Stimulated activated memory B cell treated with anti-CD40 and anti-IgM and Interleukin-4, amounts not matched to agents 10 μg/mL and 1 μg/mL and 100 μg/mL, for 72 hours (primary cell): ENCODE results near the gene VPS33A.
A peak's percentile ranks its signal among the peaks of the same experiment; 100 is the strongest.

Experiments
- ATAC-seq: fragments of 150-1000 bp; cut with Tn5 transposase; 2 replicates; pipeline ENCODE4 v1.10.0; 2021
- H3K27ac Mint-ChIP-seq: one replicate; pipeline ENCODE4 v1.8.0; 2022; ENCODE audit warnings: mild to moderate bottlenecking, mixed read lengths
- H3K27me3 Mint-ChIP-seq: one replicate; pipeline ENCODE4 v1.8.0; 2022; ENCODE audit warnings: mixed read lengths
- H3K36me3 Mint-ChIP-seq: one replicate; pipeline ENCODE4 v1.8.0; 2022; ENCODE audit warnings: mixed read lengths
- H3K4me1 Mint-ChIP-seq: one replicate; pipeline ENCODE4 v1.8.0; 2022; ENCODE audit warnings: mixed read lengths
- H3K4me3 Mint-ChIP-seq: one replicate; pipeline ENCODE4 v1.8.0; 2022; ENCODE audit warnings: mild to moderate bottlenecking, moderate library complexity, mixed read lengths
- H3K9me3 Mint-ChIP-seq: one replicate; pipeline ENCODE4 v1.8.0; 2022; ENCODE audit warnings: mixed read lengths

VPS33A gene

DNA sequence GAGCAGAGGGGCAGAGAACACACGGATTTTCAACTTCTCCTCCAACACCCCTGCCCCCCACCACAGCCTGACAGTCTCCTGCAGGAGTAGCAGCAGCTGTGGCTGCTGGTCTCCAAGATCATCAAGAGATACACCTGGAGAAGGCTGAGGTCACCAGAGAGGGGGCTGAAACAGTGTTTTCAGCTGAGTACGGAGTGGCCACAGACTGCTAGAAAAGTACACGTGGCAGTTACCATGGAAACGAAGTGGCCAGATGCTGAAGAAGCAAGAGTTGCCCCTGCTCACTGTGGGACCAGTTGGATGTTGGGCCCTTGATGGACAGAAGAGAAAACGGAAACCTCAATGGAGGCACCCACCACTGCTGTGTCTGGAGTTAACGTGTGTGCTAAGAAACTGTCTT is 35.5 kb downstream of the VPS33A start:
- no peak for ATAC-seq
- Mint-ChIP-seq H3K4me1 (peaks cover 12% of the 10 kb centered on the region), H3K27me3 (no peaks in the 10 kb centered on the region), H3K36me3 (peaks cover 47% of the 10 kb centered on the region), H3K4me3 (no peak overlapping the region), H3K9me3 (no peaks in the 10 kb centered on the region), H3K27ac (no peak overlapping the region)

GRCh38 chr12:122228092-122228491 is 38.2 kb downstream of the VPS33A start:
- Mint-ChIP-seq H3K36me3 (peaks cover 45% of the 10 kb centered on the region), H3K27ac (no peak overlapping the region), H3K27me3 (no peaks in the 10 kb centered on the region), H3K9me3 (no peaks in the 10 kb centered on the region), H3K4me1 (peaks cover 28% of the 10 kb centered on the region), H3K4me3 (no peak overlapping the region)
- ATAC-seq, result no peak

DNA sequence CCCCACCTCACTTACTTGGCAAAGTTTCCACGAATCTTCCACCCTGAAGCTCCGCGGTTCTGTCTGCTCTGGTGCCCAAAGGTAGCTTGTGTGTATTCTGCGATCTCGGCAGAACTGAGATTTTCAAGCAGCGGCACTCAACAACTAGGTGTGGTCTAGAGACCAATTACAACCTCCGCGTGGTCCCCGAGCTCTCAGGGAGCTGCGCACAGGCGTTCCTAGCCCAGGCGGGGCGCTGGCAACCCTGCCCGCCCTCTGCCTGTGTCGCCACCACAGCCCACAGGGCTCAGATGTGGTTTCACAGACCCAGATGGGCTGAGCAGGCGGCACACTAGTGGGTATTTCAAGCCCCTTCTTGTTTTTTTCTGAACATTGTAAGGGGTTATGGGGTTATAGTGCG is 39.0 kb downstream of the VPS33A start:
- Mint-ChIP-seq H3K36me3 (peaks cover 46% of the 10 kb centered on the region), H3K4me1 (peaks cover 32% of the 10 kb centered on the region), H3K9me3 (no peaks in the 10 kb centered on the region), H3K4me3 (peak overlapping the region; percentile 67), H3K27me3 (no peaks in the 10 kb centered on the region), H3K27ac (no peak overlapping the region)
- no peak for ATAC-seq

DNA sequence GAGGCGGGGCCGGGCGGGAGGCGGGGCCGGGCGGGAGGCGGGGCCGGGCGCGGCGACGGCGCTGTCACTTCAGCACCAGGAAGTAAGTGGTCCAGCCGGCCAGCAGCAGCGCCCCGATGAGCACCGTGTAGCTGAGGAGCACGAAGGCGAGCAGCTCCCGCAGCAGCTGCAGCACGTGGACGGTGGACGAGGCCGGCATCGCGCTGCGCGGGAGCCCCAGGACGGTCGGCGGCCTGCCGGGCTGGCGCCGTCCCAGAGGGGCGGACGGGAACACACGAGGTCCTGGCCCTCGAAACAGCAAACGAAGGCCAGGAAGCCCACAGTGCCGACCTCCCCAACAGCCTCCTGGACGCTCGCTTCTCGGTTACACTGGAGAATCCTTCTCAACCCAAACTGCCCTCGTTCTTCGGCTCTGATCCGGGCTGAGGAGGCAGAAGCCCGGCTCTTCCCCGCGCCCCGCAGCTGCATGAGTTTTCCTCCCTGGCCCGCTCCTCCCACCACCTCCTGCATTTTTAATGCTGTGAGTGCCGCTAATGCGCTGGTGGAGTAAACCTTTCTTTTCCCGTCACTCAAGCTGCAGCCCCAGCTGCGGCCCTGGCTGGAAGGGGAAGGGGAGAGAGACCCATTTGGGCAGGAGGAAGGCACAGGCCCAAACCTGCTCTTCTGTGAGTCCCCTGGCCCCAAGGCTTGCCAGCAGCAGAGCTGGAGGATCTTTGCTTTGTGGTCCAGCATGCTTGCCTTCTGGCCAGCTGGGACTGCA is 39.7 kb downstream of the VPS33A start:
- no peak for ATAC-seq
- peak overlapping the region; percentile 95 for H3K27ac Mint-ChIP-seq
- peak overlapping the region; percentile 89 for H3K4me3 Mint-ChIP-seq
- H3K4me1 Mint-ChIP-seq, result peaks cover 37% of the 10 kb centered on the region
- H3K36me3 Mint-ChIP-seq, result peaks cover 46% of the 10 kb centered on the region
- H3K9me3 Mint-ChIP-seq, result no peaks in the 10 kb centered on the region
- H3K27me3 Mint-ChIP-seq, result no peaks in the 10 kb centered on the region

- no peaks in the 10 kb centered on the region for H3K27me3 Mint-ChIP-seq
- H3K36me3 Mint-ChIP-seq, result peaks cover 46% of the 10 kb centered on the region
- H3K27ac Mint-ChIP-seq, result peak within 1 kb of the TSS; percentile 95
- no peaks in the 10 kb centered on the region for H3K9me3 Mint-ChIP-seq
- H3K4me3 Mint-ChIP-seq, result peak within 1 kb of the TSS; percentile 89
- ATAC-seq, result peak; percentile 98
- peaks cover 44% of the 10 kb centered on the region for H3K4me1 Mint-ChIP-seq
These were observed 40.5 kb downstream of the VPS33A start, which contains the start of gene DIABLO for GRCh38 chr12:122225683-122226365. Gene DIABLO (minus strand): TSS chr12:122226052. CDS start chr12:122226014, 38 bp downstream.

GRCh38 chr12:122216445-122216844 is 49.8 kb downstream of the VPS33A start:
- Mint-ChIP-seq H3K27me3 (no peaks in the 10 kb centered on the region), H3K4me1 (peaks cover 12% of the 10 kb centered on the region), H3K36me3 (peaks cover 58% of the 10 kb centered on the region), H3K4me3 (no peak overlapping the region), H3K27ac (no peak overlapping the region), H3K9me3 (no peaks in the 10 kb centered on the region)
- ATAC-seq, result no peak

GRCh38 chr12:122215771-122216170 is 50.5 kb downstream of the VPS33A start:
- H3K27me3 Mint-ChIP-seq, result no peaks in the 10 kb centered on the region
- H3K4me1 Mint-ChIP-seq, result peaks cover 6% of the 10 kb centered on the region
- ATAC-seq, result no peak
- peaks cover 57% of the 10 kb centered on the region for H3K36me3 Mint-ChIP-seq
- no peak overlapping the region for H3K27ac Mint-ChIP-seq
- H3K4me3 Mint-ChIP-seq, result no peak overlapping the region
- no peaks in the 10 kb centered on the region for H3K9me3 Mint-ChIP-seq

DNA sequence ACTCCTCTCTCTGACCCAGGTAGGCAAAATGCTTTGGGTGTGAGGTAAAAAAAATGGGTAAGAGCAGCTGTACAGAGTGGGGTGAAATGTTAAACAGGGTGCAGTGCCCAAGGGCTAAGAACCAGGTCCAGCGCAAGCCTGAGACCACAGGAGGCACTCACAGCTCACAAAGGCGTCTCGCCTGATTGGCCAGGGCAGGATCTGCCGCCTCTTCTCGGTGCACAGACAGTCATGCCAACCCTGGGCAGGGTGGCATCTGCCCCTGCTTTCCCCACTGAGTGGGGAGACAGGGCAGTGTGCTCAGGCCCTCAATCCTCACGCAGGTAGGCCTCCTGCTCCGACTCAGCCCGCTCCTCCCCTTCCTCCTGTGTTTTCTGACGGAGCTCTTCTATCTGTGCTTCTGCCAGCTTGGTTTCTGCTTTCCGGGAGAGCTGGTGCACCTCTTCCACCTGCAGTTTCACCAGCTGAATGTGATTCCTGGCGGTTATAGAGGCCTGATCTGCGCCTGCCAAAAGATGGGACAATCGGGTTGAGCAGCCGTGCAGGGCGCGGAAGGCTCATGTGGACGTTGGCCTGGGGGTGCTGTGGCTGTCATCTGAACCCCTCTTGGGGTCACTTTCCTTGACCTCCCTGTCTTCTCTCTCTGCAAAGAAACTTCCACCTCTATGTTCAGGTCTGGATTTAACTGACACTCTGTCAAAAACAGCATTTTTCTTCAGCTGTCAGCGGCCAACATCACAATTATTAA is 58.0 kb downstream of the VPS33A start:
- Mint-ChIP-seq H3K4me1 (peaks cover 12% of the 10 kb centered on the region), H3K36me3 (peaks cover 49% of the 10 kb centered on the region), H3K27ac (no peak overlapping the region), H3K9me3 (no peaks in the 10 kb centered on the region), H3K4me3 (no peak overlapping the region), H3K27me3 (peaks cover 14% of the 10 kb centered on the region)
- no peak for ATAC-seq

DNA sequence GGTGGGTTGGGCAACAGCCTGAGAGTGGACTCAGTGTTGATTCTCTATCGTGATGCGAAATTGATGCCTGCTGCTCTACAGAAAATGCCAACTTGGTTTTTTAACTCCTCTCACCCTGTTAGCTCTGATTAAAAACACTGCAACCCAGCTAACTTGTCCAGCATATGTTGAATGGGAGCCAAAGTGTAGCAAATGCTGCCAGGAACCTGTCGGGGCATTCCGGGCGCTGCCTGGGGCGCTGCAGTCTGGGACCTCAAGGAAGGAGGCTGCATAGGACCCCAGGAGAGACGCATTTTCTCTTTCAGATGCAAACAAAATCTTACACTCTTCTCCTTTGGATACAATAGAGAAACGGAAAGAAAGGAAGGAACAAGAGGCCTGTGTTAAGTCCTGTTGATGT is 58.9 kb downstream of the VPS33A start:
- Mint-ChIP-seq H3K9me3 (no peaks in the 10 kb centered on the region), H3K27ac (no peak overlapping the region), H3K36me3 (peaks cover 43% of the 10 kb centered on the region), H3K4me3 (no peak overlapping the region), H3K4me1 (peaks cover 18% of the 10 kb centered on the region), H3K27me3 (peaks cover 23% of the 10 kb centered on the region)
- no peak for ATAC-seq

DNA sequence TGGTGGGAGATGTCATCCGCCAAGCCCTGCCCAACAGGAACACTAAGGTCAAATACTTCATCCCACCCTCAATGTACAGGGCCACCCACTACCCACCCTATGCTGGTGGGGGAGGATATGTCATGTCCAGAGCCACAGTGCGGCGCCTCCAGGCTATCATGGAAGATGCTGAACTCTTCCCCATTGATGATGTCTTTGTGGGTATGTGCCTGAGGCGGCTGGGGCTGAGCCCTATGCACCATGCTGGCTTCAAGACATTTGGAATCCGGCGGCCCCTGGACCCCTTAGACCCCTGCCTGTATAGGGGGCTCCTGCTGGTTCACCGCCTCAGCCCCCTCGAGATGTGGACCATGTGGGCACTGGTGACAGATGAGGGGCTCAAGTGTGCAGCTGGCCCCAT is 59.3 kb downstream of the VPS33A start:
- Mint-ChIP-seq H3K4me3 (no peak overlapping the region), H3K27ac (no peak overlapping the region), H3K36me3 (peaks cover 39% of the 10 kb centered on the region), H3K27me3 (peaks cover 23% of the 10 kb centered on the region), H3K4me1 (peaks cover 18% of the 10 kb centered on the region), H3K9me3 (no peaks in the 10 kb centered on the region)
- no peak for ATAC-seq

GRCh38 chr12:122206111-122206881 is 60.0 kb downstream of the VPS33A start:
- Mint-ChIP-seq H3K27me3 (peaks cover 29% of the 10 kb centered on the region), H3K27ac (no peak overlapping the region), H3K4me3 (no peak overlapping the region), H3K4me1 (peaks cover 18% of the 10 kb centered on the region), H3K9me3 (no peaks in the 10 kb centered on the region), H3K36me3 (peaks cover 32% of the 10 kb centered on the region)
- ATAC-seq, result no peak

- peaks cover 39% of the 10 kb centered on the region for H3K27me3 Mint-ChIP-seq
These were observed 61.0 kb downstream of the VPS33A start for GRCh38 chr12:122205053-122205925.

DNA sequence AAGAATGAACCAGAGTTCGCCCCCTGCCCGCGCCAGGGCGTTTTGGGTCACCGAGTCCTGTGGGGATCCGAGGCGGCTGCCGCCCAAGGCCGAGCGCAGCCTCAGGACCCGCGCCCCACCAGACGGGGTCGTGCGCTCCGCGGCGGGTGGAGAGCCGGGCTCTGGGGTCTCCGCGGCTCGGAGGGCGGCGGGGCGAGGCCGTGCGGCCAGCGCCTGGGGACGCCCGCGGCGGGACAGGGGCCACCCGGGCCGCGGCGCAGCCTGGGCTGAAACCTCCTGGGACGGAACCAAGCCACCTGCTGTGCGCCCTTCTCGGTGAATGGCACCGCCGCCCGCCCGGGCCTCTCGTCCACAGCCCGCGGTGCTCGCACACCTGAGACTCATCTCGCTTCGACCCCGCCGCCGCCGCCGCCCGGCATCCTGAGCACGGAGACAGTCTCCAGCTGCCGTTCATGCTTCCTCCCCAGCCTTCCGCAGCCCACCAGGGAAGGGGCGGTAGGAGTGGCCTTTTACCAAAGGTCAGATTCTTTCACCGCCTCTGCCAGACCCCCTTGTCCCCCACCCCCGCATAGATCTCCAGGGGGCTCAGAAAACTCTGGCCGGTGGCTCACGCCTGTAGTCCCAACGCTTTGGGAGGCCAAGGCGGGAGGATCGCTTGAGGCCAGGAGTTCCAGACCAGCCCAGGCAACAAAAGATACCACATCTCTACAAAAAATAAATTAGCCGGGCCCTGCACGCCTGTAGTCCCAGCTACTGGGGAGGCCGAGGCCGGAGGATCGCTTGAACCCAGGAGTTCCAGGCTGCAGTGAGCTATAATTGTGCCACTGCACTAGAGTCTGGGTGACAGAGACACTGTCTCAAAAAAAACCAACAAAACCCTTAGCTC is 61.9 kb downstream of the VPS33A start:
- peak overlapping the region; percentile 34 for H3K4me3 Mint-ChIP-seq
- H3K9me3 Mint-ChIP-seq, result no peaks in the 10 kb centered on the region
- H3K27ac Mint-ChIP-seq, result peak overlapping the region; percentile 1
- ATAC-seq, result peak; percentile 57
- peaks cover 48% of the 10 kb centered on the region for H3K27me3 Mint-ChIP-seq
- H3K4me1 Mint-ChIP-seq, result peaks cover 18% of the 10 kb centered on the region
- H3K36me3 Mint-ChIP-seq, result peaks cover 28% of the 10 kb centered on the region

More at GRCh38 chr12:122205053-122205925, 61.0 kb downstream of the VPS33A start:
- no peak for ATAC-seq
- Mint-ChIP-seq H3K27ac (peak overlapping the region; percentile 1), H3K9me3 (no peaks in the 10 kb centered on the region), H3K4me3 (peak overlapping the region; percentile 34), H3K36me3 (peaks cover 28% of the 10 kb centered on the region), H3K4me1 (peaks cover 18% of the 10 kb centered on the region)
